IPS-11a (cell line): ENCODE results near the gene GFI1B.
A peak's percentile ranks its signal among the peaks of the same experiment; 100 is the strongest.
"Not testable (repeated sequence)": the region's sequence is repeated elsewhere in the genome, so short reads cannot be mapped to it uniquely, and the experiment has no call there.

ENCODE experiments used
- H3K4me3 ChIP-seq: one replicate; pipeline ENCODE4 v1.5.1; 2013; ENCODE audit warnings: low read depth, low read length, control low read depth

The GFI1B gene

DNA sequence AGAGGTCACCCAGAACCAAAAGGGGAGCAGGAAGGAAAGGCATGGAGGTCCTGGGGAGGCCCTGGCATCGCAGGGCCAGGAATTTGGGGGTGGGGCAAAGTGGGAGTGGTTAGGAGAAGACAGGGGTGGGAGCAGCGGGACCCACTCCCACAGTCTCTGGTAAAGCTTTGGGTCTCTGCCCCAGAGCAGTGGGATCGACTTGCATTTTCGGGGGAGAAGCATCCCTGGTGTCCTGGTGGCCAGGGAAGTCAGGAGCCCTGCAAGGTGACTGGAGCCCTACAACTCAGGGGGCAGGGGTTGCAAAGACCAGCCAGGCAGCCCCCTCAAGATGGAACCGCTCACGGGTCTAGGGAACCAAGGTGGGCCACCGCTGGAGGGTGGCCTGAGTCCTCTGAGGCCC is 29.9 kb downstream of the GFI1B start:
- no peak overlapping the region for H3K4me3 ChIP-seq

GRCh38 chr9:133008824-133009223 is 30.3 kb downstream of the GFI1B start:
- H3K4me3 ChIP-seq, result no peak overlapping the region

DNA sequence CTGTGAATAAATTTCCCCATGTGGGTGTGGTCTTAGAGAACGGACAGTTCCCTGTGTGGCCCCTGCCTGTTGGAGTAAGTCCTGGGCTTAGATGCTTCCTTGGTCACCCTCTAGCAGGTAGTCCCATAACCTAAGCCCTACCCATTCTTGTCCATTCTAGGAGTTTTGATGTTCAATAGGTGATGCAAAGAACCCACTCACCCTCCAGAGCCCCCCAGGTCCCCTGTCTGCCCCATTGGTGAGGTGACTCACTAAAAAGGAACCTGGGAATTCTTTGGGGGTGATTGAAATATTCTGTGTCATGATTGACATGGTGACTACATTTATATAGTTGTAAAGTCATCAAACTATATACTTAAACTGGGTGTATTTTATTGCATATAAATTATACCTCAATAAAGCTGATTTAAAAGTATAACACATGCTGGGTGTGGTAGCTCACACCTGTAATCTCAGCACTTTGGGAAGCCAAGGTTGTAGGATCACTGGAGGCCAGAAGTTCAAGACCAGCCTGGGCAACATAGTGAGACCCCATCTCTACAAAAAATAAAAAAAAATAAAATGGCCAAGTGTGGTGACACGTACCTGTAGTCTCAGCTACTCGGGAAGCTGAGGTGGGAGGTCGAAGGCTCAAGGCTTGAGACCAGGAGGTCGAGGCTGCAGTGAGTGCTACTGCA is 31.6 kb downstream of the GFI1B start:
- H3K4me3 ChIP-seq, result no peak overlapping the region

DNA sequence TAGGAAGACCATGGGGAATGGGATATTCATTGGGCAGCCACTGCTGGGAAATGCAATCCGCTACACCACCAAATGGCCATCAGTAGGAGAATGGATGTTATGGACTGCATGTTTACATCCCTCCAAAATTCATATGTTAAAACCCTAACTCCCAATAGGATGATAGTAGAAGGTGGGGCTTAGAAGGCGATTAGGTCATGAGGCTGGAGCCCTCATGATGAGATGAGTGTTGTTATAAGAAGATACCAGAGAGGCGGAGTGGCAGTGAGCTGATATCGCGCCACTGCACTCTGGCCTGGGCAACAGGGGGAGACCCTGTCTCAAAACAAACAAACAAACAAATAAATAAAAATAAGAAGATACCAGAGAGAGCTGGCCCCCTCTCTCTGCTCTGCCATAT is 36.2 kb downstream of the GFI1B start:
- H3K4me3 ChIP-seq, result no peak overlapping the region

- no peak overlapping the region for H3K4me3 ChIP-seq
These were observed 44.8 kb downstream of the GFI1B start for GRCh38 chr9:133023117-133023890.

GRCh38 chr9:133026426-133026825 is 47.9 kb downstream of the GFI1B start:
- no peak overlapping the region for H3K4me3 ChIP-seq

GRCh38 chr9:133027134-133027533 is 48.6 kb downstream of the GFI1B start:
- H3K4me3 ChIP-seq, result no peak overlapping the region

DNA sequence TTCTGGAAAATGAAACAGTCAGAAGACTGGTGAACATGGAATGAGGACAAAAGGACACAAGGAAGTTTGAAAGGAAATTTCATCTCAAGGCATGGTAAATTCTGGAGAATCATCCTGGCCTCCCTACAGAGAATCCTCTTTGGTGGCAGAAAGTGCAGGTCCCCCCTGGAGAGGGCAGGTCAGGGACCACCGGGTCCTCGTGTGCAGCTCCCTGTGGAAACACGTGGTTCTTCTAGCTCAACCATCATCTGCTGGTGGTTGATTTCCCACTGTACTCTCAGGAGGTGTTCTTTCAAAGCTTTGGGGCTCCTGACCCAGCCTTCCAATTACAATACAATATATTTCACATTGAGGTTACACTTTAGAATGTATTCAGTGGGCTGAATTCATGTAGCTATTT is 49.7 kb downstream of the GFI1B start:
- no peak overlapping the region for H3K4me3 ChIP-seq

- H3K4me3 ChIP-seq, result peak overlapping the region; percentile 96
These were observed 51.5 kb downstream of the GFI1B start for GRCh38 chr9:133029994-133030316.

GRCh38 chr9:133030317-133031129 is 52.0 kb downstream of the GFI1B start, which contains the start of gene GTF3C5:
GTF3C5 (plus strand) TSS chr9:133030997; CDS start chr9:133031012, 15 bp downstream.
- H3K4me3 ChIP-seq, result peak within 1 kb of the TSS; percentile 96

DNA sequence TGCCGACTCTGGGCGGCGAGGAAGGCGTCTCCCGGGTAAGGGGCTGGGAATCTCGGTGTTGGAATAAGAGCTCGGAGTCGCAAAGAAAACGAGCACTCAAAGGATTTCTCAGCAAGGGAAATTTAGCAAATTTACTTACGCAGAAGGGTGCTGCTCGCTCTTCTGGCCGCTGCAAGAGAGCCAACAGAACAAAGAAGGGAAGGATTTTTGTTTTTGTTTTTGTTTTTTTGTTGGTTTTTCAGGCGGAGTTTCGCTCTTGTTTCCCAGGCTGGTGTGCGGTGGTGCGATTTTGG is 52.6 kb downstream of the GFI1B start:
- peak overlapping the region; percentile 96 for H3K4me3 ChIP-seq

DNA sequence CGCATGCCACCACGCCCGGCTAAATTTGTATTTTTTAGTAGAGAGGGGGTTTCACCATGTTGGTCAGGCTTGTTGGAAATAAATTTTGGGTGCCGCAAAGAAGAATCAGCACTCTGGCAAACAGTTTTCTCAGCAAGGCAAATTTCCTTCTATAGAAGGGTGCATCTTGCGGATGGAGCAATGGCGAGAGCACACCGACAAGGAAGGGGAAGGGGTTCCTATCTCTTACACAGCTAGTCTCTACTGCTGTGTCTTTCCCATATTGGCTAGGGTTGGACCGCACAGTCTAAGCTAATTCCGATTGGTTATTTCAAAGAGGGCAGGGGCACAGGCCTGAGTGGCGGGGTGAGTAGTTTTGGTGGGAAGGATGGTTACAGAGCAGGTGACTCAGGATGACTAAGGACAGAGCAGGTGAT is 53.0 kb downstream of the GFI1B start:
- H3K4me3 ChIP-seq, result peak overlapping the region; percentile 96

DNA sequence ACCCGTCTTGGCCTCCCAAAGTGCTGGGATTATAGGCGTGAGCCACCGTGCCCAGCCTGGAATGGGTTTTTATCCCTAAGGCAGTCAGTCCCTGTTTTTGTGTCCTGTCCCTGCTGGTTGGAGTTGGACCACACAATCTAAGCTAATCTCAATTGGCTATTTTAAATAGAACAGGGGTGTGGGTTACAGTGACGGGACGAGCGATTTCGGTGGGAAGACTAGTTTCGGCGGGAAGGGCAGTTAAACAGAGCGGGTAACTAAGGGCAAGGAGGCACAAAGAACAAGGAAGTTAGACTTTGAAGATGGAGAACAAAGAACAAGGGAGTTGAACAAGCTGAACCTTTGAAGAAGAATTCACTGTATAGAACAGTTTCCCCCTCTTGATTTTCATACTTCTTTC is 53.7 kb downstream of the GFI1B start:
- H3K4me3 ChIP-seq, result no peak overlapping the region

DNA sequence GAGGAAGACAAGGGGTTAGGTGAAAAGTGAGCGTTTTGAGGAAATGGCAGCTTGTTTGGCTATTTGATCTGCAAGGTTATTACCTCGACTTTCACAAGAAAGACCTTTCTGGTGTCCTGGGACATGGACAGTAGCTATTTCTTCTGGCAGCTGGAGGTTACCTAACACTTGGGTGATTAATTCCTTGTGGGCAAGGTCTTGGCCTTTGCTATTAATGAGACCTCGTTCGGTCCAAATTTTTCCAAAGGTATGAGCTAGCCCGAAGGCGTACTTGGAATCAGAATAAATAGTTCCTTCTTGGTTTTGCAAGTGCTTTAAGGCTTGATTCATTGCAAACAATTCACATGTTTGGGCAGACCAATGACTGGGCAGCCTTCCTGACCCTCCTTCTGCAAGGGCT is 57.2 kb downstream of the GFI1B start:
- no peak overlapping the region for H3K4me3 ChIP-seq

- no peak overlapping the region for H3K4me3 ChIP-seq
These were observed 59.5 kb downstream of the GFI1B start for GRCh38 chr9:133037775-133038515.

GRCh38 chr9:133040892-133041479 is 62.5 kb downstream of the GFI1B start:
- H3K4me3 ChIP-seq, result not testable (repeated sequence)
